ENCODE data around the gene UNC80.

Gene UNC80

GRCh38 chr2:210004881-210005280, 233.2 kb downstream of the UNC80 start:
- Histone ChIP-seq H3K9me3 (ENCODE audit: severe bottlenecking) (no peaks in the 10 kb centered on the region), H3K4me3 (ENCODE audit: severe bottlenecking) (no peak overlapping the region), H3K27ac (ENCODE audit: poor library complexity, severe bottlenecking) (no peak overlapping the region), H3K36me3 (ENCODE audit: low read depth) (peaks cover 58% of the 10 kb centered on the region), H3K27me3 (ENCODE audit: insufficient read depth, poor library complexity, severe bottlenecking) (no peaks in the 10 kb centered on the region), H3K4me1 (ENCODE audit: insufficient read depth, poor library complexity, severe bottlenecking) (peaks cover 14% of the 10 kb centered on the region)
- no peak for TF ChIP-seq CTCF (IDR thresholded peaks at IDR 0.05; ENCODE audit: poor library complexity, severe bottlenecking)
- ATAC-seq (ENCODE audit: low read depth), result no peak
- DNase-seq (ENCODE audit: low spot score), result no peak

- DNase-seq (ENCODE audit: low spot score) (no peak), ATAC-seq (ENCODE audit: low read depth) (no peak)
- no peak for TF ChIP-seq CTCF (IDR thresholded peaks at IDR 0.05; ENCODE audit: poor library complexity, severe bottlenecking)
- no peak overlapping the region for H3K4me3 ChIP-seq (ENCODE audit: severe bottlenecking)
- no peaks in the 10 kb centered on the region for H3K27me3 ChIP-seq (ENCODE audit: insufficient read depth, poor library complexity, severe bottlenecking)
- H3K9me3 ChIP-seq (ENCODE audit: severe bottlenecking), result no peaks in the 10 kb centered on the region
- peaks cover 88% of the 10 kb centered on the region for H3K36me3 ChIP-seq (ENCODE audit: low read depth)
- peaks cover 10% of the 10 kb centered on the region for H3K4me1 ChIP-seq (ENCODE audit: insufficient read depth, poor library complexity, severe bottlenecking)
- H3K27ac ChIP-seq (ENCODE audit: poor library complexity, severe bottlenecking), result no peak overlapping the region
These were observed 236.3 kb downstream of the UNC80 start for GRCh38 chr2:210007895-210008294.

- Histone ChIP-seq H3K27ac (ENCODE audit: poor library complexity, severe bottlenecking) (no peak overlapping the region), H3K4me1 (ENCODE audit: insufficient read depth, poor library complexity, severe bottlenecking) (peaks cover 3% of the 10 kb centered on the region), H3K36me3 (ENCODE audit: low read depth) (peaks cover 83% of the 10 kb centered on the region), H3K27me3 (ENCODE audit: insufficient read depth, poor library complexity, severe bottlenecking) (no peaks in the 10 kb centered on the region), H3K4me3 (ENCODE audit: severe bottlenecking) (no peak overlapping the region), H3K9me3 (ENCODE audit: severe bottlenecking) (no peaks in the 10 kb centered on the region)
- DNase-seq (ENCODE audit: low spot score) (no peak), ATAC-seq (ENCODE audit: low read depth) (no peak)
- no peak for TF ChIP-seq CTCF (IDR thresholded peaks at IDR 0.05; ENCODE audit: poor library complexity, severe bottlenecking)
These were observed 237.5 kb downstream of the UNC80 start for GRCh38 chr2:210009126-210009525.

GRCh38 chr2:210009896-210010295, 238.3 kb downstream of the UNC80 start:
- ATAC-seq (ENCODE audit: low read depth) (no peak), DNase-seq (ENCODE audit: low spot score) (no peak)
- Histone ChIP-seq H3K27me3 (ENCODE audit: insufficient read depth, poor library complexity, severe bottlenecking) (no peaks in the 10 kb centered on the region), H3K4me3 (ENCODE audit: severe bottlenecking) (no peak overlapping the region), H3K27ac (ENCODE audit: poor library complexity, severe bottlenecking) (no peak overlapping the region), H3K4me1 (ENCODE audit: insufficient read depth, poor library complexity, severe bottlenecking) (no peaks in the 10 kb centered on the region), H3K36me3 (ENCODE audit: low read depth) (peaks cover 85% of the 10 kb centered on the region), H3K9me3 (ENCODE audit: severe bottlenecking) (no peaks in the 10 kb centered on the region)
- TF ChIP-seq CTCF (IDR thresholded peaks at IDR 0.05; ENCODE audit: poor library complexity, severe bottlenecking), result no peak

- TF ChIP-seq CTCF (IDR thresholded peaks at IDR 0.05; ENCODE audit: poor library complexity, severe bottlenecking), result no peak
- ATAC-seq (ENCODE audit: low read depth) (no peak), DNase-seq (ENCODE audit: low spot score) (no peak)
- no peak overlapping the region for H3K4me3 ChIP-seq (ENCODE audit: severe bottlenecking)
- H3K36me3 ChIP-seq (ENCODE audit: low read depth), result peaks cover 100% of the 10 kb centered on the region
- no peaks in the 10 kb centered on the region for H3K9me3 ChIP-seq (ENCODE audit: severe bottlenecking)
- no peaks in the 10 kb centered on the region for H3K4me1 ChIP-seq (ENCODE audit: insufficient read depth, poor library complexity, severe bottlenecking)
- no peak overlapping the region for H3K27ac ChIP-seq (ENCODE audit: poor library complexity, severe bottlenecking)
- no peaks in the 10 kb centered on the region for H3K27me3 ChIP-seq (ENCODE audit: insufficient read depth, poor library complexity, severe bottlenecking)
These were observed 248.5 kb downstream of the UNC80 start for GRCh38 chr2:210020138-210020537.
